DMS79 treated with DMSO at 0.1 percent for 48 hours (cell line): ENCODE measurements around the gene OR52W1.

ENCODE experiments used
- DNase-seq: peaks from one replicate; lab custom pipeline; 2025; lab: John Stamatoyannopoulos, UW

Gene OR52W1, protein sequence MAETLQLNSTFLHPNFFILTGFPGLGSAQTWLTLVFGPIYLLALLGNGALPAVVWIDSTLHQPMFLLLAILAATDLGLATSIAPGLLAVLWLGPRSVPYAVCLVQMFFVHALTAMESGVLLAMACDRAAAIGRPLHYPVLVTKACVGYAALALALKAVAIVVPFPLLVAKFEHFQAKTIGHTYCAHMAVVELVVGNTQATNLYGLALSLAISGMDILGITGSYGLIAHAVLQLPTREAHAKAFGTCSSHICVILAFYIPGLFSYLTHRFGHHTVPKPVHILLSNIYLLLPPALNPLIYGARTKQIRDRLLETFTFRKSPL

DNA sequence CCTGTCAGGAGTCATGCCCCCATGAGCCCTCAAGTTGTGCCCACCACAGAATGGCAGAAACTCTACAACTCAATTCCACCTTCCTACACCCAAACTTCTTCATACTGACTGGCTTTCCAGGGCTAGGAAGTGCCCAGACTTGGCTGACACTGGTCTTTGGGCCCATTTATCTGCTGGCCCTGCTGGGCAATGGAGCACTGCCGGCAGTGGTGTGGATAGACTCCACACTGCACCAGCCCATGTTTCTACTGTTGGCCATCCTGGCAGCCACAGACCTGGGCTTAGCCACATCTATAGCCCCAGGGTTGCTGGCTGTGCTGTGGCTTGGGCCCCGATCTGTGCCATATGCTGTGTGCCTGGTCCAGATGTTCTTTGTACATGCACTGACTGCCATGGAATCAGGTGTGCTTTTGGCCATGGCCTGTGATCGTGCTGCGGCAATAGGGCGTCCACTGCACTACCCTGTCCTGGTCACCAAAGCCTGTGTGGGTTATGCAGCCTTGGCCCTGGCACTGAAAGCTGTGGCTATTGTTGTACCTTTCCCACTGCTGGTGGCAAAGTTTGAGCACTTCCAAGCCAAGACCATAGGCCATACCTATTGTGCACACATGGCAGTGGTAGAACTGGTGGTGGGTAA lies at the start of gene OR52W1:
TSS of gene OR52W1 (plus strand) at position 51 of the 637 bp plus-strand sequence. CDS start at position 51, 0 bp downstream.
- DNase-seq: no peak

DNA sequence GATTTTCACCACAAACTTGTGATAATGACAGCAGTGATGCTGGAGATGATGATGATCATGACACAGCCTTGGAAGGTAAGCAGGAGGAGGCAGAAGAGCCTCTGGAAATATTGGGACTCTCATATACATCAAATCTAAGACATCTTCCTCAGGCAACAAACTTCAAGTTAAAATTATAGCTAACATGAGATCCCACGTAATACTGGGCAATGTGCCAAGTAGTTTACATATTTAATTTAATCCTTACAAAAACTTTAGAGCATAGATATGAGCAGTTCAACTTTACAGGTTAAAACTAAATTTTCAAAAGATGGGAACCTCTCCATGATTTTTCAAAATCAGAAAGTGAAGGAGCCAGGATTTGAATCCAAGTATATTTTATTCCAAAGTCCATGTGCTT lies 47.9 kb upstream of the OR52W1 start:
- no peak for DNase-seq

DNA sequence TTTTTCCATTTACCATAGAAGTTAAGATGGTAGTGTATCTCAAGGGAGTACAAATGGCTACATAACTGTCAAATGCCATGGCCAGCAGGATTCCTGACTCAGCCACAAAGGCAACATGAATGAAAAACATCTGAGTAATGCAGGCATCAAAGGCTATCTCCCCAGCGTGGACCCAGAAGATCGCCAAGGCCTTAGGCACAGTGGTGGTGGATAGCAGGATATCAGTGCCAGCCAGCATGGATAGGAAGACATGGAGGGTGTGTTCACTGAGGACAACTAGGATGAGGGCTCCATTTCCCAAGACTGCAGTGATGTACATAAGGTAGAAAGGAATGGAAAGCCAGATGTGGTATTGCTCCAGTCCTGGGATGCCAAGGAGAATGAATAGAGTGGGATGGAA lies 46.9 kb upstream of the OR52W1 start:
- DNase-seq: no peak

DNA sequence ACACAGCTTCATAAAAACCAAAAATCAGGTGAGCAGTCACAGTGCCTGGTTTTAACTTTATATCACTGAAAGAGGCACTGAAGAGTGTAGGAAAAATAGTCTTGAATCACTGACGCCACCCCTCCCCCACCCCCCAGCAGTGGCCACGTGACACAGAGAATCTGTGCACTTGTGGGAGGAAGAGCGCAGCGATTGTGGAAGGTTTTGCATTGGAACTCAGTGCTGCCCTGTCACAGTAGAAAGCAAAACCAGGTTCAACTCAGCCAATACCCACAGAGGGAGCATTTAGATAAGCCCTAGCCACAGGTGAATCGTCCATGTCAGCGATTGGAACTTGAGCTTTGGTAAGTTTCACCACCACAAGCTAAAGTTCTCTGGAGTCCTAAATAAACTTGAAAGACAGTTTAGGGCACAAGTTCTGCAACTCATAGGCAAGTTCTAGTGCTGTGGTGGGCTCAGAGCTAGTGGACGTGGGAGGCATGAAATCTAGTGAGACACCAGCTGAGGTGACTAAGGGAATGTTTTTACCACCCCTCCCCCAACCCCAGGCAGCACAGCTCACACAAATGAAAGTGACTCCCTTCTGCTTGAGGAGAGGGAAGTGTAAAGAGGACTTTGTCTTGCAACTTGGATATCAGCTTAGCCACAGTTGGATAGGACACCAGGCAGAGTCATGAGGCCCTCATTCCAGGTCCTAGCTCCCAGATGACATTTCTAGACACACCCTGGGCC lies 42.2 kb upstream of the OR52W1 start:
- no peak for DNase-seq

DNA sequence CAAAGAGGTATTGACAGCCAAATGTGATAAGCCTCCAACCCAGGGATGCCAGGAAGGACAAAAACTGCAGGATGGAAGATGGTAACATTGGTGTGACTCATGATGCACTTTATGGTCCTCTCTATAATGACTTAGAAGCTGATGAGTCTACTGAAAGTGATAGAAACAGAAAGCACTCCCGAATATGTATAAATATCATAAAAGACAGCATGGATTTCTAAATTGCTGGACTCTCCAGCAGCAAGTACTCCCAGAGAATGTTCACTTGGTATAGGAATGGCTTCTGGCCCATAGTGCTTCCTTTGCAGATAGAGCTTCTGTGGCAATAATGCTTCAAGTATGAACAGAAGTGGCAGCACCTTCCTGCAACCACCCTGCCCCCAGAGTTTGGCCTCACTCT lies 28.8 kb upstream of the OR52W1 start, which contains the start of gene OR52B2:
TSS of gene OR52B2 (minus strand) at position 101 of the 400 bp plus-strand sequence. CDS start at position 101, 0 bp downstream.
- no peak for DNase-seq

DNA sequence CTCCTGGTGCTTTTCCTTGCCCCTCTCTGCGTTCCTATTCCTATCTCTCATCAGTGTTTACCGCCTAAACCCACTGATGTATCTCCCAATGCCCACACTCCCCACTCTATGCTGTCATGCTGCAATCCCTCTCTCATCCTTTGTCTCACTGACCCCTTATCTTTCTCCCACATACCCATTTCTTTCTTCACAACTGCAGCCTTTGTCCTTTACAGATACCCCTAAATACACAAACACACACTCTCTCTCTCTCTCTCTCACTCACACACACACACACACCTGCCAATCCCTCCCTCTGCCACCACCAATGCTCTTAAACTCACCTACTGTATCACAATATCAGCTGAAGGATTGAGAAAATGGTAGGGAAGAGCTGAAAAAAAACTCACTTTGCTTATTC lies 23.6 kb upstream of the OR52W1 start:
- DNase-seq: no peak

DNA sequence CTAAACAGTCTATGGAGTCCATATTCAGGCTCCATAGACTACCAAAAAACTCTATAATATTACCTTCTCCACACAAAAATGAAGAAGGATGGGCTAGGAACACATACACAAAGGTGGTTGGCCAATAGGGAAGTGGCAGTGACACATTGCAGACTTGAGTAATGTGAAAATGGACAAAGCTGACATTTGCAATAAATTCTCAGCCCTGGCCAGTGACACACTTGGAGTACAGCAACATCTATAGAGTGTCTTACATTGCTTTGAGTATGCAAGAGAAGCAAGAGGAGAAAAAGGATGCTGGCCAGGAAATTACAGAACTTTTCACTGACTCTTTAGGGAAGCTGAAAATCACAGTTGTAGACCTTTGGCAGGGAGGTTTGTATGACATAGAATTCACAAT lies 7.3 kb upstream of the OR52W1 start:
- no peak for DNase-seq

DNA sequence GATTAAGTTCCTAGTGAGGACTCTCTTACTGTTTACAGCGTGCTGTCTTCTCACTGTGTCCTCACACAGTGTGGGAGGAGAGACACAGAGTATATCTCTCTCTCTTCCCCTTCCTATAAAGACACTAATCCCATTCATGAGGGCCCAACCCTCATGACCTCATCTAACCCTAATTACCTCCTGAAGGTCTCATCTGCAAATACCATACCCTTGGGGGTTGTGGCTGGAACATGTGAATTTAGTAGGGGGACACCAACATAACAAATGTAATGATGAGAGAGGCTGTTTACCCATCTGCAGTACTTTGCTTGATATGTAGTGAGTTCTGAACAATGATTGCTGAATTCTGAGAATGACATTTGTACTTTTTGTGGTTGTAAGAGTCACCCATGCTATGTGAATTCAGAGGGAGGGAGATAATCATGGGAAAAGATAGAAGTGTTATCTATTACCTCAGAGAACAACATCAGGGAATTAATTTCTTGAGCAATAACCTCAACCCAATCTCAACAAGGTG lies 4.9 kb upstream of the OR52W1 start:
- DNase-seq: no peak

DNA sequence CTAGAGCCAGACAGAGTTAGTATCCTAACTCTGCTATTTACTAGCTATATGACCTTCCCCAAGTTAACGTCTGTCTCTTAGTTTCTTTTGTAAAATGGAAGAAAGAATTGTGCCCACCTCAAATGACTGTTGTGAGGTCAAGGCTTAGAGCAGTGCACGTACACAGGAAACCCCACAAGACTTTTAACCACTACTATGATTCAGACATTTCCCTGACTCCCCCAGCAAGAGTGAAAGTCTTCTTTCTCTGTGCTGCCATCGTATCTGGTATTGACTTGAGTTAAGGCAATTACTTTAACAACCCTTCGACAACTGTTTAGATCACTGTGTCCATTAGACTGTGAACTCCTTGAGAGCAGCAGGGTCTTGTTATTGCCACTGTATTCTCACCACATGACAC lies 2.6 kb upstream of the OR52W1 start:
- DNase-seq: no peak

DNA sequence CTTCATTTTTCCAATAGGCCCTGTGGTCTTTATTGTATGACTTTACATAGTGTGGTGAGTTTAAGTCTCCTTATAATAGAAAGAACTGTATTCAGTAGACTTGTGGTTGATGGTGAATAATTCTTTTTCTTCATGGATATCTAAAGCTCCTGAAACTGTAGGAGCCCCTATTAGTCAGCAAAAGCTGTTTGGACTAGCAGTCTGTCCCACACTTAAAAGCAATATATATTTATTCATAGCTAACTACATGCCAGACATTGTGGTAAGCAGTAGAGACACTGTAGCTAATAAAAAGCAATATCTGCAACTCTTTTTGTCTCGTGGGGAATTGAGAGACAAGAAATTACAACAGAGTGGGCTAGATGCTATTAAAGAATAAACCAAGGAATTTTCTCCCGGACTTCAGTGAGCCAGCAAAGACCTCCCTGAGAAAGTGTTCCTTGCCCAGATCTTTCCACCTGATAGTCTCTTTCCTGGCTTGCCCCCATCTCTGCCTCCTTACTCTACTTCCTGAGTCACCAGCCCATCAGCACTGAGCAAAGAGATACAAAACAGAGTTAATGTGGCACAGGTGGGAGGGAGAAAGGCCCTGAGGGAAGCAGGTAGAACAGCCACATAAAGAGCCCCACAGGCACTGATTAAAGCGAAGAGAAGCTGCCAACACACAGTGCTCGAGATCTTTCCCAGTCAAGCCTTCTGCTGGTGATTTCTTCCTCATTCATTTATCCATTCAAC lies 1.4 kb upstream of the OR52W1 start:
- no peak for DNase-seq

DNA sequence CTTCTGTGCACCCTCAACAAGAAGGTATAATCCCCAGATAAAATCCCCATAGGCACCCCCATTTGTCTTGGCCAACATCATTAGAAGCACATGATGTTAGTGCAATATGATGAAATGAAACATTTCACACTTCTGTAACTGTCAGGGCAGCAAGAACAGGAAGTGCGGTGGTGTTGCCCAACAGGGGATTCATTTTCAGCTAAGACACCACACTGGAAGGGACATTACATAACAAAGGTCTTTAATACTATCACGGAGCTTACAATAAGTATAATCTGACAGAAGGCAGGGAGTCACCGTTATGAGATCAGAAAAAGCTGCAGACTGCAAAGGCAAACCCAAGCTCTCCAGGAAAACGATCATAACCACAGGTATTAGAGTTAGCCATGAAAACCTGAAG lies 2.0 kb downstream of the OR52W1 start:
- DNase-seq: no peak

DNA sequence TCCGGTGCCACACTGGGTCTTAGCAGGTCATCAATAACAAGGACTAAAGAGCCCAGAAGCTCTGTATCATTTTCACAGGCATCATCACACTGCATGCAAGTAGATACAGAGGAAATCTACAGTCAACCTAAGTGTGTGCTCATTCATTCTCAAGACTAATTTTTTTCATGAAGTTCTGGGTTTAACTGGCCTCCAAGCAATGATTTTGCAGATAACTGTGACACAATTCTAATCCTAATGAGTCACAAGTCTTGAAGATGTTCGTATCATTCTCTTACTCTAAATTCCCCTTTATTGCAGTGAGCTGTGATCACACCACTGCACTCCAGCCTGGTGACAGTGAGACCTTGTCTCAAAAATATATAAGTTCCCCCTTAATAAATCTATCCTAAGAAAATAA lies 2.5 kb downstream of the OR52W1 start:
- no peak for DNase-seq

DNA sequence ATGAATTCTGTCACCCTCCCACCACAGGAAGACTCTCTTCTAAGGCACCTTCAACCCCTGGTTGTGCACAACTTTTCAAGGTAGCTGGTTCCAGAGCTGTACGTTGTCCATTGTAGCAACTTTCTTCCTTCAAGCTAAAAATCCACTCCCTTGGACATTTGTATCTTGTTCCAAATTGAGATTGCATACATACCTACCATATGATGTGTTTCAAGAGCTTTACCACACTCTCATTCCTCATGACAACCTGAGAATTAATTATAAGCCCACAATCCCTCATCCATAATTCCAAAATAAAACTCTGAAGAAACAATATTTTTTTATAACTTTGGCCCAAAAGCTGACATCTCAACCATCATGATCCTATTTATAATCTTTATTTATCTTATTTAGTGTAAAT lies 3.0 kb downstream of the OR52W1 start:
- no peak for DNase-seq

DNA sequence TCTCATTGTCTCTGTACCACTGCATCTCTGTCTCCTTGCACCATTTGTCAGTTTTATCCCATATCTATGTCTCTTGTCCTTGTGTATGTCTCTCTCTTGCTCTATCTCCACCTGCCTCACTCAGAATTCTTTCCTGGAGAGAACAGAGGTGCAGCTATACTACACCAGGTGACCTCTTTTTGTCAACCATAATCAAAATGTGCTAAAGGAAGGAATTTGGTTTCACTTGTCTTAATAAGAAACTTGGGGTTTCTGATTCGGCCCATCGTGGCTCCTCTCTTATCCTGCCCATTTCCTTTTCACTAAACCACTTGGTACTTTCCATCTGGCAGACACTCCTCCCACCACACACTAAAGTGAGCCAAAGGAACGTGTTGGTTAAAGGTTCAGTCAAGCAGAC lies 4.3 kb downstream of the OR52W1 start:
- no peak for DNase-seq

DNA sequence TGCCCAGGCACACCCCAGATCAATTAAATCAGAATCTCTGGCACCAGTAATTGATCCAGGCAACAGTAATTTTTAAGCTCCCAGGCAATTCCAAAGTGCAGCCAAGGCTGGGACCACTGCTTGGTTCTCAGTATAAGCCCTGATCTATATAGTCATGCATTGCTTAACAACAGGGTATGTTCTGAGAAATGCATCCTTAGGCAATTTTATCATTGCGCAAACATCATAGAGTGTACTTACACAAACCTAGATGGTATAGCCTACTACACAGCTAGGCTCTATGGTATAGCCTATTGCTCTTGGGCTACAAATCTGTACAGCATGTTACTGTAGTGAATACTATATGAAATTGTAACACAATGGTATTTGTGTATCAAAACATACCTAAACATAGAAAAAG lies 5.7 kb downstream of the OR52W1 start:
- DNase-seq: no peak

DNA sequence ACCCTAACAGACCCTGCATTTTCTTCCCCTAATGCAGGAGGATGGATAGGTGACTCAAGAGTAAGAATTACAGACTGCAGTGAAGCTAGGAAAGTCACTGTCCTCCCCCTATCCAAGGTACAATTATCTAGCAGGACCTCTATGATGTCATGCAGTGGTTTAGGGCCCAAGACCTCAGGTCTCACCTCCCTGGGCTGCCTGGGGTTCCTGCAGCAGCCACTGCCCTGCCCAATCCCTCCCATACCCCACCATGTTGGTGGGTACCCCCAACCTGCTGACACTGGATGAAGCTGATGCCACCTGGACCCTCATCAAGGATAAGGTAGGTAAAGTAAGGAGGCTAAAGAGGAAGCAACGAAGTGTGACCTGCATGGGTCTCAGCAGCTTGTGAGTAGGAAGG lies 6.3 kb downstream of the OR52W1 start, which contains the start of gene C11orf42:
TSS of gene C11orf42 (plus strand) at position 192 of the 400 bp plus-strand sequence. CDS start at position 251, 59 bp downstream.
- DNase-seq: no peak

DNA sequence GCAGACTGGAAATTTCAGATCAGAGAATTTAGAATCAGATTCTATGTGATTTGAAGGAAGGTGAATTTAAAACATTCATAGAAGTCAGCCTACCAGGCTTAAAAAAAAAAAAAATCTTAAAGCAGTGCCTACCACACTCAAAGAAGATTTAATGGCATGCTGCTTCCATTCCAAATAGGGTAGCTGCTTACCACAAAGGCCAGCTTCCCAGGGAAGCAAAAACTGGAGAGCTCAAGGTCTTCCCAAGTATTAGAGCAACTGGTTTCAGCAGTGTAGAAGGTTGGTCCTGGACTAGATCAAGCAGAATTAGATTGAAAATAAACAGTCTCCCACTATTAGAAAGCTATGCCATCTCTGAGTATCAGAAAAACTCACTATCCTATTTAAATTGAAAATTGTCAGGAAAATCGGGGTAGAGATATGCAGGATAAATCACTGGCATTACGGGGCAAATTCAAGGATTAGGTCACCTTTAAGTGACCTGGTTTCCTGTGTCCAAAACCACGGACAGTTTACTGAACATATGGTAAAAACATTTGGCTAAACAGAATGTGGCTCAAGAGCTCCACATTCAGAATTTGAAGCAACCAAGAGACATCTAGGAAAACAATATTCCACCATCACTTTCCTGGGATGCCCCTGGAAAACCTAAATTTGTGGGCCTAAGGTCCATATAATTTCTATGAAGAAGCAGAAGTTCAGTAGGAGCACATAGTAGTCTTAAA lies 7.6 kb downstream of the OR52W1 start:
- no peak for DNase-seq

DNA sequence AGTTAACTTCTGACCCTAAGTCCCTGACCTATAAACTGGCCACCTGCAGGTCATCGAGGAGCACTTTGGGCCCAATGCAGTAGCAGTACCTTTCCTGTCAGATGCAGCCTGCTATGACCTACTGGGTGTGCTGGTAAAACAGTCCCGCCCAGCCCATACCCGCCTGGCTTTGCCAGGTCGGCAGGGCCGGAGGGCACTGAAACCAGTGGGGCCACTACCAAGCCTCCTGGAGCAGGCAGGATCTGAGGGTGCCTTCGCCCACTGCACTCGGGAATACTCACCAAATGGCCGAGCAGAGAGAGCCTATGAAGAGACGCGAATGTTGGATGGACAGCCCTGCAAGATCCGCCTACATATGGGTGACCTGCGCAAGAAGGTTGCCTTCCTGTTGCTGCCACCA lies 10.8 kb downstream of the OR52W1 start:
- DNase-seq: no peak

DNA sequence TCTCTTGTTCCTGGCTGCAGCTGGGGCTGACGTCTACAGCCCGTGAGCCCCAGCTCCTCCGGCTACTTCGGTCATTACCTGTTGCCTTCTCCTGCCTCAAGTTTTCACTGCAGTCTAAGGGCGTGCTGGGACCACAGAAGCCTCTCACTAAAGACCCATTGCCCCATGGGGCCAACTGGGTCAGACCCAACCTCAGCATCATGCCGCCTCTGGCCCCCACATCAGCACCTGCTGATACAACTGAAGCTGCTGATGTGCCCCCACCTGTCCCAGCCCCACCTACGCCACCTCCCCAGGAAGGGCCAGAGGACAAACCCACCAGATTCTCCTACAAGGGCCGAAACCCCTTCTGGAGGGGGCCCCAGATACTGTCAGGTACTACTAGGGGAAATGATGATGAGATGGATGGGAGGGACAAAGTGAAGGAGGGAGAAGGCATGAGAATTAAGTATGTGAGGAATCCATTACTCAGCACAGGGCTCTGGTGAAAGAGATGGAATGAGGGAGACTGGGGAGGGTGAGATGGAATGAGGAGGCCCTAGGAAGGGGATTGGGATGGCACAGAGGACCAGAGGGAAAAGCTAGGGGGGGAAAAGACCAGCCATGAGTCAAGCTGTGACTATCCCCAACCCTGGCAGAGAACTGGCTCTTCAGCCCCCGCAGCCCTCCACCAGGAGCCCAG lies 11.4 kb downstream of the OR52W1 start:
- no peak for DNase-seq

DNA sequence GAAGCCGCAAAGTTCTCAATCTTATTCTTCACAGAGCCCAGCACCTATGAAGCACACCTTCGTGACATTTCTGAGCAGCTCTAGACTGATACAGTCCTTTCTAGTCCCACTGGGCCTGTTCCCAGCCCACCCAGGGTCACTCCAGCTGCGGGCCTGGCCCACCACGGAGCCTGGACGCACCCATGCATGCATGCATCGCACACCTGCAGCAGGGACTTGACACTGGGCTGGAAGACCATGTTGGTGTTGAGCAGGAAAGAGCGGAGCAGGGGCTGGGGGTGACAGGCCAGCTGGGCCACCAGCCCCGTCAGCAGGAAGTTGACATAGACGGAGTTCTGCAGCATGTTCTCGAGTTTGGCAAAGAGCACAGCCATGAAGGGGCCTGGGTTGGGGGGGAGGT lies 15.5 kb downstream of the OR52W1 start:
- DNase-seq: no peak

DNA sequence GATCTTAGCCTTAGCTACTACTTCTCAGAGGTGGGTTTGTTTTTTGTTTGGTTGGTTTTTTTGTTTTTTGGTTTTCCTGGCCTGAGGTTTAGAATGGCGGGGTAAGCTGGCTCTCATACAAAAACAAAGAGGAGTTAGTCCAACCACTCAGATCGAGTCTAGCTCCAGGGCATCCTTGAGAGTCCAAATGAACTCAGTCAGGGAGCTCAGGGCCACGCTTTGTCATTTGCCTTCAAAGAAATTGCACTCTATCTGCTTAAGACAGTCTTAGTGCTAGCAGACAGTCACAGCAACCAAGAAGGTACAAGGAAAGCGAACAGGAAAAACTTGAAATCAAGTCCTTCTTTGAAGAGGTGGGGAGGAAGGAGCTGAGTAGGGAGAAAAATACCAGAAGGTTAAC lies 17.5 kb downstream of the OR52W1 start:
- DNase-seq: no peak
